Measurements from ENCODE around the gene ROR1. TPM values are rescaled to one million over a fixed set of nuclear protein-coding genes. Genes with fewer than 3 reads are reported as not detected.

Gene ROR1
- total and polyA plus RNA-seq, 5 donors from 2014 or later: not detected

DNA sequence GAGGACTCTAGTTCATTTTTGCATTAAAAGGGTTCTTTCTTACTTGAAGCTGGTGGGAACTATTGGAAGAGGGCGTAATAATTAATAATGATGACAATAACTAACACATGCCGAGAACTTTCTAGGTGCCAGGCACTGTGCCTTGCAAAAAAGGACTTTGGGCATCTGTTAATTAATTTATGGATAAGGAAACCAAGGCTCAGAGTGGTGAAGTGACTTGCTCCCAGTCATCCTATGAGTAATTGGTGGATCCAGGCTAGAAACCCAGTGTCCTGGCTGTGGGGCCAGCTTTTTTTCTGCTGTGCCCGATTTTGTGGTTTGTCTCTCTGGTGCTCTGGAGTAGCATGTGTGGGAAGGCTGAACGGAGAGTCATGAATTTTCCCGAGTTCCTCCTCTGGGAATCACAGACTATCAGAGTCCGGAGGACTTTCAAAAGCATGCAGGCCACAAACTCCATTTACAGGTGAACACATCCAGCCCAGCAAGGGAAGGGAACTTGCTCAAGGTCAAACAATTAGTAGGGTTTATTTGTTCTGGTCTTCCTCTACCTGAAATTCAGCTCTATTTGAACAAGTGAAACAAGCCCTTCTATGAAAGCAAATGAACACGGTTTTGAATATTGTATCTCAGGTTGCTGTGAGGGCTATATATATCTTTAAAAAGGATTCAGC is 23.4 kb downstream of the ROR1 start:
- Histone ChIP-seq H3K9me3 (ENCODE audit: control insufficient read depth in 2 of 2, low read length in 2 of 2) (no peaks in the 10 kb centered on the region), H3K4me3 (ENCODE audit: low read depth, low read length) (no peak overlapping the region), H3K4me1 (ENCODE audit: control insufficient read depth, insufficient read depth, low read length, poor library complexity, severe bottlenecking) (no peaks in the 10 kb centered on the region), H3K27ac (ENCODE audit: insufficient read depth, low read length, poor library complexity, severe bottlenecking) (no peak overlapping the region), H3K27me3 (ENCODE audit: control insufficient read depth, insufficient read depth, low read length) (no peaks in the 10 kb centered on the region), H3K36me3 (ENCODE audit: control insufficient read depth, insufficient read depth, low read length) (no peaks in the 10 kb centered on the region)
- DNase-seq (no peak), ATAC-seq (ENCODE audit: low read depth in 2 of 2) (no peak)
- no peaks in the 10 kb centered on the region for H3K4me1 Mint-ChIP-seq
- H3K9me3 Mint-ChIP-seq: peaks cover 0 to 2% (median 0%) of the 10 kb centered on the region in 7 donors
- no peaks in the 10 kb centered on the region for H3K36me3 Mint-ChIP-seq
- no peak overlapping the region for H3K27ac Mint-ChIP-seq
- peaks cover 6% of the 10 kb centered on the region for H3K27me3 Mint-ChIP-seq
- no peak overlapping the region for H3K4me3 Mint-ChIP-seq

- Mint-ChIP-seq H3K27me3 (peaks cover 6% of the 10 kb centered on the region), H3K36me3 (no peaks in the 10 kb centered on the region), H3K4me1 (no peaks in the 10 kb centered on the region), H3K27ac (no peak overlapping the region), H3K4me3 (no peak overlapping the region), H3K9me3 (peaks cover 0 to 2% (median 0%) of the 10 kb centered on the region in 7 donors)
- Histone ChIP-seq H3K4me3 (ENCODE audit: low read depth, low read length) (no peak overlapping the region), H3K27ac (ENCODE audit: insufficient read depth, low read length, poor library complexity, severe bottlenecking) (no peak overlapping the region), H3K4me1 (ENCODE audit: control insufficient read depth, insufficient read depth, low read length, poor library complexity, severe bottlenecking) (no peaks in the 10 kb centered on the region), H3K9me3 (ENCODE audit: control insufficient read depth in 2 of 2, low read length in 2 of 2) (no peaks in the 10 kb centered on the region), H3K36me3 (ENCODE audit: control insufficient read depth, insufficient read depth, low read length) (no peaks in the 10 kb centered on the region), H3K27me3 (ENCODE audit: control insufficient read depth, insufficient read depth, low read length) (no peaks in the 10 kb centered on the region)
- ATAC-seq (ENCODE audit: low read depth in 2 of 2) (no peak), DNase-seq (no peak)
Observed at GRCh38 chr1:63798284-63798683, 24.5 kb downstream of the ROR1 start.

- H3K27me3 ChIP-seq (ENCODE audit: control insufficient read depth, insufficient read depth, low read length): no peaks in the 10 kb centered on the region
- H3K4me3 ChIP-seq (ENCODE audit: low read depth, low read length): no peak overlapping the region
- no peak for ATAC-seq (ENCODE audit: low read depth in 2 of 2)
- H3K27me3 Mint-ChIP-seq: peaks cover 6% of the 10 kb centered on the region
- H3K4me3 Mint-ChIP-seq: no peak overlapping the region
- H3K9me3 Mint-ChIP-seq: peaks cover 0 to 2% (median 0%) of the 10 kb centered on the region in 7 donors
- H3K27ac Mint-ChIP-seq: no peak overlapping the region
- no peaks in the 10 kb centered on the region for H3K36me3 ChIP-seq (ENCODE audit: control insufficient read depth, insufficient read depth, low read length)
- no peaks in the 10 kb centered on the region for H3K4me1 ChIP-seq (ENCODE audit: control insufficient read depth, insufficient read depth, low read length, poor library complexity, severe bottlenecking)
- H3K9me3 ChIP-seq (ENCODE audit: control insufficient read depth in 2 of 2, low read length in 2 of 2): no peaks in the 10 kb centered on the region
- no peaks in the 10 kb centered on the region for H3K36me3 Mint-ChIP-seq
- no peaks in the 10 kb centered on the region for H3K4me1 Mint-ChIP-seq
- no peak for DNase-seq
- H3K27ac ChIP-seq (ENCODE audit: insufficient read depth, low read length, poor library complexity, severe bottlenecking): no peak overlapping the region
Observed at GRCh38 chr1:63799307-63799706, 25.5 kb downstream of the ROR1 start.

DNA sequence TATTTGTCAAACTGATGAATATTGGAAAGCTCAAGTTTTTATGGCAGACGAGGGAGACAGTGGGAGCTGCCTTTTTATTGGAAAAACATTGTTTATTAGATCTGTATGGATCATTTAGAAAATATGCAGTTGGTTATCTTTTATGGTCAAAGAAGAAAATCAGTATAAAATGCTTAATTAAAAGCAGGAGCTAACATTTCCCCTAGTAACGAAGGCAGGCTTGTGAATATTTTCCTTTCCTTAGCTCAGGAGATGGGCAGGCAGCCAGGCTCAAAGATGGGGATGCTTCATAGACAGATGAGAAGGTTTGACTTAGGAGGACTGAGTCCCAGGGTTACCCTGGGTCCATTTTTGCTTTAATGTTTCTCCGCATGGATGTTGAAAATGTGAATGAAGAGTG is 26.0 kb downstream of the ROR1 start:
- Histone ChIP-seq H3K4me1 (ENCODE audit: control insufficient read depth, insufficient read depth, low read length, poor library complexity, severe bottlenecking) (no peaks in the 10 kb centered on the region), H3K27me3 (ENCODE audit: control insufficient read depth, insufficient read depth, low read length) (no peaks in the 10 kb centered on the region), H3K36me3 (ENCODE audit: control insufficient read depth, insufficient read depth, low read length) (no peaks in the 10 kb centered on the region), H3K9me3 (ENCODE audit: control insufficient read depth in 2 of 2, low read length in 2 of 2) (no peaks in the 10 kb centered on the region), H3K27ac (ENCODE audit: insufficient read depth, low read length, poor library complexity, severe bottlenecking) (no peak overlapping the region), H3K4me3 (ENCODE audit: low read depth, low read length) (no peak overlapping the region)
- Mint-ChIP-seq H3K27ac (no peak overlapping the region), H3K36me3 (no peaks in the 10 kb centered on the region), H3K4me1 (no peaks in the 10 kb centered on the region), H3K27me3 (peaks cover 6% of the 10 kb centered on the region), H3K4me3 (no peak overlapping the region), H3K9me3 (peaks cover 0 to 2% (median 0%) of the 10 kb centered on the region in 7 donors)
- DNase-seq: no peak
- no peak for ATAC-seq (ENCODE audit: low read depth in 2 of 2)

DNA sequence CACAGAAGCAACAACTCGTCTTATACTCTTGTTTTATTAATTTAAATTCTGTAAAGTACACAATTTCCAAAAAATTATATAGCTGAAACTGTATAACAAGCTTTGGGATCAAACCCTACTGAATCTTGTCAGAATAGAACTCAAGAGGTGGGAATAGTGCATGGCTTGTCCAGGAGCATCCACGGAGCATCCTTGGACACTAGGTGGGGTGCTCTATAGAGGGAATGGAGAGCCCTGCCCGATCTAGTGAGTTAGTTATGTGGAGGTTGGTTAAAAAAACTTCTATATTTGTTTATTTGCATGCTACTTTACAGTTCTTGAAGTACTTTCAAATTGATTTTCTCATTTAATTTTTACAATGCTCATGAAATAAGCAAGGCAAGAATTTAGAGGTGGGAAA is 28.3 kb downstream of the ROR1 start:
- Mint-ChIP-seq H3K27ac (no peak overlapping the region), H3K27me3 (peaks cover under 1% of the 10 kb centered on the region), H3K4me3 (no peak overlapping the region), H3K9me3 (peaks cover 0 to 2% (median 0%) of the 10 kb centered on the region in 7 donors), H3K36me3 (no peaks in the 10 kb centered on the region), H3K4me1 (no peaks in the 10 kb centered on the region)
- H3K9me3 ChIP-seq (ENCODE audit: control insufficient read depth in 2 of 2, low read length in 2 of 2): no peaks in the 10 kb centered on the region
- H3K27ac ChIP-seq (ENCODE audit: insufficient read depth, low read length, poor library complexity, severe bottlenecking): no peak overlapping the region
- H3K4me3 ChIP-seq (ENCODE audit: low read depth, low read length): no peak overlapping the region
- no peak for DNase-seq
- H3K36me3 ChIP-seq (ENCODE audit: control insufficient read depth, insufficient read depth, low read length): no peaks in the 10 kb centered on the region
- no peak for ATAC-seq (ENCODE audit: low read depth in 2 of 2)
- H3K27me3 ChIP-seq (ENCODE audit: control insufficient read depth, insufficient read depth, low read length): no peaks in the 10 kb centered on the region
- H3K4me1 ChIP-seq (ENCODE audit: control insufficient read depth, insufficient read depth, low read length, poor library complexity, severe bottlenecking): no peaks in the 10 kb centered on the region

- no peaks in the 10 kb centered on the region for H3K36me3 Mint-ChIP-seq
- no peaks in the 10 kb centered on the region for H3K4me1 ChIP-seq (ENCODE audit: control insufficient read depth, insufficient read depth, low read length, poor library complexity, severe bottlenecking)
- H3K4me1 Mint-ChIP-seq: no peaks in the 10 kb centered on the region
- H3K9me3 ChIP-seq (ENCODE audit: control insufficient read depth in 2 of 2, low read length in 2 of 2): no peaks in the 10 kb centered on the region
- DNase-seq (no peak), ATAC-seq (ENCODE audit: low read depth in 2 of 2) (no peak)
- no peak overlapping the region for H3K4me3 ChIP-seq (ENCODE audit: low read depth, low read length)
- H3K27ac ChIP-seq (ENCODE audit: insufficient read depth, low read length, poor library complexity, severe bottlenecking): no peak overlapping the region
- H3K27me3 Mint-ChIP-seq: no peaks in the 10 kb centered on the region
- H3K27ac Mint-ChIP-seq: no peak overlapping the region
- H3K36me3 ChIP-seq (ENCODE audit: control insufficient read depth, insufficient read depth, low read length): no peaks in the 10 kb centered on the region
- H3K9me3 Mint-ChIP-seq: peaks cover 0 to 4% (median 0%) of the 10 kb centered on the region in 7 donors
- no peak overlapping the region for H3K4me3 Mint-ChIP-seq
- no peaks in the 10 kb centered on the region for H3K27me3 ChIP-seq (ENCODE audit: control insufficient read depth, insufficient read depth, low read length)
Observed at GRCh38 chr1:63804829-63805484, 31.1 kb downstream of the ROR1 start.

DNA sequence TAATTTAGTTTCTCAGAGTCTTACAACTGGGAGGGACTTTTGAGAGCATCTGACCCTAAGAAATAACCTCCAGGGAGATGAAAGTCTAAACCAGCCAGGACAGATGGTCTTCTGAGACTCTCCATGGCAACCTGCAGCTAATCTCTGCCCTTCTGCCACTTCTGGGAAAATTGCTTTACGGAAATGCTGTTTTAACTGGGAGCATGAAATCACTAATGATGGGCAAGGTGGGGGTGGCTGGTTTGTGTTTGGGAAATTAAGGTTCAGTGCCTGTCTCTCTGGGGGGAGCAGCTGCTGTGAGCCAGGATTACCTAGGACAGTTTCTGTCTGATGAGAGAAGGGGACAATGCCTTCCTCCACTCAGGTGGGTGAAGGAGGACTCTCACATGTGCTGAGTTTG is 33.2 kb downstream of the ROR1 start:
- ATAC-seq (ENCODE audit: low read depth in 2 of 2) (no peak), DNase-seq (no peak)
- Mint-ChIP-seq H3K9me3 (peaks cover 0 to 4% (median 0%) of the 10 kb centered on the region in 7 donors), H3K4me1 (no peaks in the 10 kb centered on the region), H3K4me3 (no peak overlapping the region), H3K27ac (no peak overlapping the region), H3K36me3 (no peaks in the 10 kb centered on the region), H3K27me3 (no peaks in the 10 kb centered on the region)
- no peaks in the 10 kb centered on the region for H3K4me1 ChIP-seq (ENCODE audit: control insufficient read depth, insufficient read depth, low read length, poor library complexity, severe bottlenecking)
- H3K27me3 ChIP-seq (ENCODE audit: control insufficient read depth, insufficient read depth, low read length): no peaks in the 10 kb centered on the region
- H3K4me3 ChIP-seq (ENCODE audit: low read depth, low read length): no peak overlapping the region
- no peaks in the 10 kb centered on the region for H3K36me3 ChIP-seq (ENCODE audit: control insufficient read depth, insufficient read depth, low read length)
- H3K27ac ChIP-seq (ENCODE audit: insufficient read depth, low read length, poor library complexity, severe bottlenecking): no peak overlapping the region
- no peaks in the 10 kb centered on the region for H3K9me3 ChIP-seq (ENCODE audit: control insufficient read depth in 2 of 2, low read length in 2 of 2)

- DNase-seq: no peak
- H3K27ac Mint-ChIP-seq: no peak overlapping the region
Observed at GRCh38 chr1:63810936-63811469, 37.2 kb downstream of the ROR1 start.

More at GRCh38 chr1:63810936-63811469, 37.2 kb downstream of the ROR1 start:
- H3K4me3 ChIP-seq (ENCODE audit: low read depth, low read length): no peak overlapping the region
- no peaks in the 10 kb centered on the region for H3K4me1 ChIP-seq (ENCODE audit: control insufficient read depth, insufficient read depth, low read length, poor library complexity, severe bottlenecking)
- no peaks in the 10 kb centered on the region for H3K9me3 ChIP-seq (ENCODE audit: control insufficient read depth in 2 of 2, low read length in 2 of 2)
- Mint-ChIP-seq H3K27me3 (no peaks in the 10 kb centered on the region), H3K36me3 (no peaks in the 10 kb centered on the region), H3K4me1 (no peaks in the 10 kb centered on the region), H3K4me3 (no peak overlapping the region), H3K9me3 (peaks cover 0 to 4% (median 0%) of the 10 kb centered on the region in 7 donors)
- H3K36me3 ChIP-seq (ENCODE audit: control insufficient read depth, insufficient read depth, low read length): no peaks in the 10 kb centered on the region
- no peaks in the 10 kb centered on the region for H3K27me3 ChIP-seq (ENCODE audit: control insufficient read depth, insufficient read depth, low read length)
- H3K27ac ChIP-seq (ENCODE audit: insufficient read depth, low read length, poor library complexity, severe bottlenecking): no peak overlapping the region
- no peak for ATAC-seq (ENCODE audit: low read depth in 2 of 2)

All from CD4-positive, CD25-positive, alpha-beta regulatory T cell (primary cell).